HS-5 (cell line): Measurements from ENCODE around the gene FCN3.

Source experiments
- DNase-seq: peaks from one replicate; pipeline ENCODE4 v3.0.0-alpha.2; 2012; ENCODE audit warnings: low read depth

The FCN3 gene

GRCh38 chr1:27341525-27342252, 32.9 kb downstream of the FCN3 start, which contains the start of gene SYTL1:
SYTL1 (plus strand) TSS chr1:27342022; CDS start chr1:27345335, 3,313 bp downstream.
- DNase-seq = no peak

GRCh38 chr1:27339213-27339612, 35.4 kb downstream of the FCN3 start:
- no peak for DNase-seq

- no peak for DNase-seq
These were observed 35.9 kb downstream of the FCN3 start for GRCh38 chr1:27338751-27339150.

GRCh38 chr1:27336756-27337155, 37.9 kb downstream of the FCN3 start:
- no peak for DNase-seq

GRCh38 chr1:27335506-27336422, 38.9 kb downstream of the FCN3 start:
- DNase-seq = no peak

- no peak for DNase-seq
These were observed 40.8 kb downstream of the FCN3 start for GRCh38 chr1:27333717-27334279.

GRCh38 chr1:27332536-27333281, 41.9 kb downstream of the FCN3 start:
- DNase-seq = no peak

GRCh38 chr1:27331922-27332321, 42.7 kb downstream of the FCN3 start:
- DNase-seq = no peak

GRCh38 chr1:27331426-27331825, 43.2 kb downstream of the FCN3 start:
- DNase-seq = no peak

GRCh38 chr1:27330786-27331185, 43.8 kb downstream of the FCN3 start:
- no peak for DNase-seq

GRCh38 chr1:27327964-27328363, 46.7 kb downstream of the FCN3 start:
- DNase-seq = no peak

GRCh38 chr1:27325286-27325685, 49.3 kb downstream of the FCN3 start:
- DNase-seq = no peak

- no peak for DNase-seq
These were observed 51.9 kb downstream of the FCN3 start for GRCh38 chr1:27322569-27323240.

- DNase-seq = peak; percentile 74
These were observed 52.6 kb downstream of the FCN3 start, which contains the start of gene TMEM222 for GRCh38 chr1:27321813-27322568. TMEM222 (plus strand) TSS chr1:27322163; CDS start chr1:27322198, 35 bp downstream.
